Aortic smooth muscle cell (primary cell): ENCODE results near the gene AHNAK2. TPM values are rescaled to one million over a fixed set of nuclear protein-coding genes. Genes with fewer than 3 reads are reported as not detected.

ENCODE experiments used
- total RNA-seq: library from RNA; depleted of rRNA; stranded (reverse); fragments of >200 nt; gene quantifications from 2 replicates; pipeline ENCODE4 v1.2.3, GENCODE V29; 2014

Gene AHNAK2
- 36.7 and 56.5 TPM in 2 replicates for total RNA-seq

GRCh38 chr14:104977681-104978653 lies at the start of gene AHNAK2:
Gene AHNAK2, minus strand, starts transcription at chr14:104978374. Its CDS starts 137 bp downstream, at chr14:104978237.

GRCh38 chr14:105020815-105021655 lies 42.9 kb upstream of the AHNAK2 start, which contains the start of gene CDCA4:
Gene CDCA4, minus strand, starts transcription at chr14:105021083. Its CDS starts 9,154 bp downstream, at chr14:105011929.

GRCh38 chr14:104985675-104986486 lies 7.7 kb upstream of the AHNAK2 start, which contains the start of gene CLBA1:
Gene CLBA1, plus strand, starts transcription at chr14:104985788. Its CDS starts 644 bp downstream, at chr14:104986432.

GRCh38 chr14:104924421-104925213 lies 53.6 kb downstream of the AHNAK2 start, which contains the start of gene PLD4:
Gene PLD4, plus strand, starts transcription at chr14:104924879. Its CDS starts 2,262 bp downstream, at chr14:104927141.

Other genes starting within 250 kb of the AHNAK2 start
- gene SIVA1, start 225.2 kb downstream of the AHNAK2 start, total RNA-seq, result 74.5 and 101 TPM in 2 replicates
- 214 and 250 TPM in 2 replicates for gene AKT1, start 182.6 kb downstream of the AHNAK2 start, total RNA-seq
- gene ZBTB42, start 177.3 kb downstream of the AHNAK2 start, total RNA-seq, result 2.9 and 3.6 TPM in 2 replicates
- gene CEP170B, start 113.1 kb downstream of the AHNAK2 start, total RNA-seq, result 12.1 and 14.9 TPM in 2 replicates
- gene PLD4, start 53.5 kb downstream of the AHNAK2 start, total RNA-seq, result 0.12 and 0.13 TPM in 2 replicates
- 8.8 and 11.1 TPM in 2 replicates for gene CLBA1, start 7.4 kb upstream of the AHNAK2 start, total RNA-seq
- 15.2 and 24.0 TPM in 2 replicates for gene CDCA4, start 42.7 kb upstream of the AHNAK2 start, total RNA-seq
- not detected in 2 replicates for gene GPR132, start 87.1 kb upstream of the AHNAK2 start, total RNA-seq
- 1.1 and 2.1 TPM in 2 replicates for gene JAG2, start 190.4 kb upstream of the AHNAK2 start, total RNA-seq
- gene NUDT14, start 202.9 kb upstream of the AHNAK2 start, total RNA-seq, result 10.3 and 16.1 TPM in 2 replicates